HG03378 (cell line): ENCODE measurements around the gene UBE2Z.
A peak's percentile ranks its signal among the peaks of the same experiment; 100 is the strongest.
"Not testable (repeated sequence)": the region's sequence is repeated elsewhere in the genome, so short reads cannot be mapped to it uniquely, and the experiment has no call there.

ENCODE experiments used
- ATAC-seq: cut with Tn5 transposase; IDR thresholded peaks from one replicate; pipeline ENCODE4 v1.9.1; 2021; ENCODE audit warnings: mild to moderate bottlenecking, moderate library complexity; ENCODE audit not compliant: unreplicated experiment

The UBE2Z gene

GRCh38 chr17:48908047-48908843 lies at the start of gene UBE2Z:
UBE2Z (plus strand) TSS chr17:48908407; CDS start chr17:48908504, 97 bp downstream.
- ATAC-seq, result peak; percentile 62

GRCh38 chr17:48860034-48860433 lies 48.2 kb upstream of the UBE2Z start:
- ATAC-seq, result no peak

DNA sequence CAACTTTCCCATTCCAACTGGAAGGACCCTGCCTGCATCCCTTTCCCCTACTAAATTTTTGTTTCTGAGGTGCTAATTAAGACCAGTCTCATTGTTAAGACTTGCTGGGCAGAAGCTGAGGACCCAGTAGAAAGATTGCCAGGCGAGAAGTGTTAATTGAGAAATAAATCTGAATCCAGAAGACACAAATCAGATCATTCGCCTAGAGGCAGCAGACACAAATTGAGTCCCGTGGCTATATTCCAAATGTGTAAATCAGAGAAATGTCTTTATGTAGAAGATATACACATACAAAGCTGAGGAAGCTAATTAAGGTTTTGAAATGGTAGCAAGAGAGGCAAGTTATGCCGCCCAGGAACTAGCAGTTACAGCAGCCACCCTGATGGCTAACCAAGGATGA lies 47.8 kb upstream of the UBE2Z start:
- no peak for ATAC-seq

DNA sequence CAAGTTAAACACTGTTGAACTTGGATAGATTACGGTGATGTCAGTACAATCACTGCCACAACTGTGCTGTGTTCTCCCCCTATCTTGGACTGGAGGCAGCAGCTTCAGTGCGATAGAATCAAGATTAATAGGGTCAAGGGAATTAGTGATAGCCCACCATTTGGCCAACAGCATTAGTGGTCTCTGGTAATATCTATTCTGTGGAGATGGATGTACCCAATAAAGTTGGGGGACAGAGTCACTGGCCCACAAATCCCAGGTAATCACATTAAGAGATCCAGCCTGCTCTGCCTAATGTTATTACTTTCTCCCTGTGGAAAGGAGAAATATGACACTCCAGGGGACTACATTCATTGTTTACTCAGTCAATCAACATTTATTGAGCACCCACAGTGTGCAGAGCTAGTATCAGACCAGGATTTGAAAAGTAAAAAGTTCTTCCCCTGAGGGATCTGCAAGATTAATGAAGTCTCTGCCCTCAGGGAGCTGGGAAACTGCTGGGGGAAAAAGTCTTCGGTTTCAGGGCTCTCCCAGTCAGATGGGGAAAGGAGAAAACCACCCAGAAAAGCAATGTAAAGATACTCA lies 39.2 kb upstream of the UBE2Z start:
- ATAC-seq, result no peak

DNA sequence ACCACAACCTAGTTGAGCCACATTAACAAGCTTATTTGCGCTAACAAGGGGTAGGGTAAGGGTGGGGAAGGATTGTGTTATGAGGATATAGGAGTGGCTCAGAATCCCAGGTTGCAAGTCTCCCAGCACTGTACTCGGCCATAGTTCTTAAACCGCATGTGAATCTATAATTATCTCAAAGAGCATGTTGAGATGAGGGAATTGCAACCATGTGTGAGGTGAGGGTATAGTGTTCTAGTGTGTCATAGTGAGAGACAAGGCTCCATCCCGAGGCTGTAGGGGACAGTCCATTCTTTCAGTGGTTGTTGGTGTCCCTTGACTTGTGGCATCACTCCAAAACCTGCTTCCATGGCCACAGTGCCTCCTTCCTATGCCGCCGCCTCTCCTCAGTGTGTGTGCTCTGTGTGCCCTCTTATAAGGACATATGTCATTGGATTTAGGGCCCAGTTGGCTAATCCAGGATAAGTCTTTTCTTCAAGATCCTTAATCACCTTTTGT lies 38.3 kb upstream of the UBE2Z start:
- ATAC-seq, result no peak

DNA sequence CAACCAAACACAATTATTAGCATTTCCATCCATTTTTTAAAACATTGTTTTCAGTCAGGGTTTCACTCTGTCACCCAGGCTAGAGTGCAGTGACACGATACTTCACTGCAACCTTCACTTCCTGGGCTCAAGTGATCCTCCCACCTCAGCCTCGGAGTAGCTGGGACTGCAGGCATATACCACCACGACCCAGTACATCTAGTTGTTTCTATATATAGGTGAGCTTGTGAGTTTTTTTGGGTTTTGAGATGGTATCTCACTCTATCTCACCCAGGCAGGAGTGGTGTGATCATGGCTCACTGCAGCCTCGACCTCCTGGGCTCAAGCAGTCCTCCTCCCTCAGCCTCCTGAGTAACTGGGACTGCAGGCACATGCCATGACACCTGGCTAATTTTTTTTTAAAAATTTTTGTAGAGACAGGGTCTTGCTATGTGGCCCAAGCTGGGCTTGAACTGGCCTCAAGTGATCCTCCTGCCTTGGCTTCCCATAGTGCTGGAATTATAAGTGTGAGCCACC lies 37.1 kb upstream of the UBE2Z start:
- ATAC-seq, result no peak

DNA sequence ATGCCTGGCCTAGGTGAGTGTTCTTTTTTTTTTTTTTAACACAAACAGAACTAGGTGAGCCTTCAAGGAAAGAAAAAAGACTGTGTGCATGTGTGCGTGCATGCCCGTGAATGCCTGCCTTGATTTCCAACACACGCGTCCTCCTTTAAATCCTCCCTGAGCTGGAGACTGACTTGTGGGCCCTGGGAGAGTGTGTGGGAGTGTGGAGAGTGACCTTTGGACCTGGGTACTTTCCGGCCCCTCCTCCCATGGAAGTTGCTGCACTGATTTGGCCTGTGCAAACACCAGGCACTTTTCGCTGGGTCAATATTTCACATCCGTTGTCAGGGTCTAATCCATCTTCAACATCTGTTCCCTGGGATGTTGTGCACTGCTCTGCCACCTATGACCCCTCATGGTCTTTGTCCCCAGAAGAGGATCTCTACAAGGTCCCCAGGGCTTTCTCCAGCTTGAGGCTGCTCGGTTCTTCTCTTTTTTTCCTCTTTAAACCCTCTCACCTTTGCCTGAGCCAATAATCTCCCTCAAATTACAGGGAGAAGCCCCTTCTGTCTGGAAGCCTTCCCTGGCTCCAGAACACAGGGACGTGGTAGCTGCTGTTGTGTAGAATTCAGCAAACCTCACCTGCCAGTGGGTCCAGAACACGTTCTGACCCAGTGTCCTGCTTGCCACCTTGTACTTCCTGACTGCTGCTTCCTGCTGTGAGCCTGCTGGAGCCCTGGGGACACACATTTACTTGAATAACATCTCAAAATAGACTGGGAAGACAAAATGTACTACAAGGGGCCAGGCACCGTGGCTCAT lies 36.5 kb upstream of the UBE2Z start:
- ATAC-seq, result no peak

- not testable (repeated sequence) for ATAC-seq
Observed at GRCh38 chr17:48872409-48872808, 35.8 kb upstream of the UBE2Z start.

DNA sequence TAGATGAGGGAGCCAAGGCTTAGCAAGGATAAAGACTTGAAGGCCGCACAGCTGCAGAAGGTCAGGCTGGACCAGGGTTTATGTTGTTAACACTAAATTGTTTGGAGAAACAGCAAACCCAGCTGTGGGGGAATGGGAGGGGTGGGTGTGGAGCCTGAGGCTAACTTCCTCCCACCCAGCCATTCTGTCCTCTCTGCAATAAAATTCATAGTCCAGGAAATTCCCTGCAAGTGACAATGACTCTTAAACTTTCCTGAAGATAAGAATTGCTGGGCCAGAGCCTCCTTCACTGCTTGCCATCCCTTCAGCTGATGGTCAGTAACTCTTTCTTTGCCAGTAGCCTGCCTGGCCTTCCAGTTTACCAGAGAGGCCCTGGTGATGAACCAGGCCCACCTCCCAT lies 35.0 kb upstream of the UBE2Z start:
- ATAC-seq, result no peak

GRCh38 chr17:48873696-48874443 lies 34.3 kb upstream of the UBE2Z start:
- no peak for ATAC-seq

GRCh38 chr17:48878920-48879898 lies 29.0 kb upstream of the UBE2Z start:
- ATAC-seq, result no peak

DNA sequence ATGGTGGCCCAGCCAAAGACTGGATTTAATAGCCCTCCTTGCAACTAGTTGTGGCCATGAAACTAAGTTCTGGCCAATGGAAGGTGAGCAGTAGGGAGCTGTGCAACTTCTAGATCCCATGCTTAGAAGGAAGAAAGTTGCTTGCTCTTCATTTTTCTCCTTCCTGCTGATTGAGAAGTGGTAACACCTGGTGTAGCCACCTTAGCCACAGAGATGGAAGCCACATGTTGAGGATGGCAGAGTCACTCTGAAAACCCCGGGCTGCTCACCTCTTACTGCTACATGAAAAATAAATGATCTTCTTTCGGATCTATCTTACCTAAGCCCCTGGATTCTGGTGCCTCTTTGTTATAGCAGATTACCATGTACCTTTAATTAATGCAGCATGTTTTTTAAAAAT lies 25.9 kb upstream of the UBE2Z start:
- ATAC-seq, result no peak

DNA sequence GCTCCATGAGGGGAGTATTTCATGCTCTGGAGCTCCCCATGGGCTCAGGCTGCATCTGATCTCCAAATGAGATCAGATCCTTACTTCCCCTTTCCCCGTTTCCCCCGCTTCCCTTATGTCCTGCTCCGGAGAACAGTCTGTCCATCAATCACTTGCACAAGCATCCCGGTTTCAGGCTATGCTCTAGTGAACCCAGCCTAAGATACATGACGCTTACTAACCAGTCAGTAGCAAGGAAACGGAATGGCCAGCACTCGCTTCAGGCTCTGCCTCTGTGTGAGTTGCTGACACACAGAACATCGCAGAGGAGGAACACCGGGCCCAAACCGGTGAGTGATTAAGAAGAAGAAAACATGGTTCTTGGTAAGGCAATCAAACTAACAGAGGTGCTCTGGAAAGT lies 25.0 kb upstream of the UBE2Z start:
- no peak for ATAC-seq

DNA sequence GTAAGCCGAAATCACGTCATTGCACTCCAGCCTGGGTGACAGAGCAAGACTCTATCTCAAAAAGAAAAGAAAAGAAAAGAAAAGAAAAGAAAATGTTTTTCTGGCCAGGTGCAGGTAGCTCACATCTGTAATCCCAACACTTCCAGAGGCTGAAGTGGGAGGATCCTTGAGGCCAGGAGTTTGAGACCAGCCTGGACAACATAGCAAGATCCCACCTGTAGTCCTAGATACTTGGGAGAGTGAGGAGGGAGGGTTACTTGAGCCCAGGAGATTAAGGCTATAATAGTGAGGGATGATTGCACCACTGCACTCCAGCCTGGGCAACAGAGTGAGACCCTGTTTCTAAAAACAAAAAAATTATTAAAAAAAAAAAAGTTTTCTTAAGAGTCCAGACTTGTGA lies 18.1 kb upstream of the UBE2Z start:
- ATAC-seq, result no peak

GRCh38 chr17:48892940-48893645 lies 15.1 kb upstream of the UBE2Z start:
- no peak for ATAC-seq

DNA sequence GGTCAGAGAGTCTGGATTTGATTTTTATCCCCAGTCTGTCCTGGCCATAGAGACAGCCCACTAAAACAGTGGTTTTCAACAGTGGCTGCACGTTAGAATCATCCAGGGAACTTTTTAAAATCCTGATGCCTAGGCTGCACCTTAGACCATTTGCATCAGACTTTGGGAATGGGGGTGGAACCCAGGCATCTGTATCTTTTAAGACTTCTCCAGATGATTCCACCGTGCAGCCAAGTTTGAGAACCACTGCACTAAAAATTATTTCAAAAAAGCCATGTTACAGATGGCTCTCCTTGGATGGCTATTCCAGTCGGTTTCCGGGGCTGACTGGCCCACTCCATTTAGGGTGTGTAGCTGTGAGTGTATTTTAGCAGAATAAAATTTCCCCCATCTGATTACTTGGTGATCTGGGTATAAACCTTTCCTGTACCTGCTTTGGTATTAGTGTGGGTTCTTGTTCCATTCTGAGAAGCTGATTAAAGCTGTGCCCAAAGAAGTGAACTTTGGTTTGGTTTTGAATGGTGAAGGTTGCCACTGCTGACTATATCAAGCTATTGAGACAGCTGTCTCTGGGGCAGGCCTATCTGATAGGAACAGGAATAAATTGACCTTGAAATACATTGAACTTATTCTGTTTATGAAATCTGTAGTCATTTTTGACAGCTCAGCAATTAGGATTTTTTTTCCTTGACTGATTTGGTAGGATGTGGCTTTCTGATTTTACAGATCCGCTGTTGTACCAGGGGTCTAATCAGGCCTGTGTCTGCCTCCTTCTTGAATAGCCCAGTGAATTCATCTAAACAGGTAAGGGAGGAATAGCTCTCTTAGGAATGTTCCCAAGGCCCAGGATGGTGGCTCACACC lies 14.3 kb upstream of the UBE2Z start:
- no peak for ATAC-seq

DNA sequence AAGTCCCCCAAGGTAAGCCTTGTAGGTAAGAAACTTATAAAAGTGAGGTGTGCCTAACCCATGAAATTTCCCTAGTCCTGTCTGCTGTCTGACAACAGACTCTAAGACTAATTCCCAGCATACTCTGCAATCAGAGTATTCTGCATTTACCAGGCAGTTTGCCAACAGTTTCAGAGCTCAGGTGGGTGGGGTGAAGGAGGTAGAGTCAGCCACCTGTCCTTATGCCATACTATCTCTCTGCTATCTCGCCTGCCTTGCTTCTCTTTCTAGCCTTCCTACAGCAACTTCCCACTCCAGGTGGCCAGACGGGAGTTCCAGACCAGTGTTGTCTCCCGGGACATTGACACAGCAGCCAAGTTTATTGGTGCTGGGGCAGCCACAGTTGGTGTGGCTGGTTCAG lies 13.3 kb upstream of the UBE2Z start:
- no peak for ATAC-seq

DNA sequence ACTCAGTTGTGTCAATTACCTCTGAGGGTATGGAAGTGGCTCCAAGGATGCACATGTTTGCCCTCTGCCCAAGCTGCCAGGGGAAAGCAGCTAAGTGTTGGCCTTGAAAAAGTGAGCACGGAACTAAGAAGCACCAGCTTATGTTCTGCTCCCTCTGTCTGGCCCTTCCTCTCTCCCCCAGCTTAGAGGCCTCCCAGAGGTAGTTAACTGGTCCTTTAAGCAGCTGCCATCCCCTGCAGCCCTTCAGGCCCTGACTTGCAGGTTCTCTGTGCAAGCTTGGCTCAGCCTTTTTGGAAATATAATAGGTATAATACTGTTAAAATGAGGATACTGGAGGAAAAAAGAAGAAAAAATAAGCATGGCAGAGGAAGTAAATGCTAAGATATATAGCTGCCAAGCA lies 7.0 kb upstream of the UBE2Z start:
- no peak for ATAC-seq
